Kidney epithelial cell (primary cell): ENCODE data around the gene IDI1. TPM values are rescaled to one million over a fixed set of nuclear protein-coding genes. Genes with fewer than 3 reads are reported as not detected.

Experiments
- DNase-seq: peaks from one replicate; pipeline ENCODE4 v3.0.0-alpha.2; 2010; ENCODE audit warnings: low read depth
- H3K27me3 ChIP-seq: 2 replicates; pipeline ENCODE4 v1.6.0; 2011; ENCODE audit warnings: low read length; ENCODE audit not compliant: control insufficient read depth, insufficient read depth
- H3K36me3 ChIP-seq: 2 replicates; pipeline ENCODE4 v1.5.1; 2011; ENCODE audit warnings: low read length; ENCODE audit not compliant: control insufficient read depth, insufficient read depth
- H3K4me3 ChIP-seq: 2 replicates; pipeline ENCODE4 v1.5.1; 2011; ENCODE audit warnings: low read depth, mild to moderate bottlenecking, control low read depth, low read length
- CTCF ChIP-seq: IDR thresholded peaks from 2 replicates; pipeline ENCODE4 v1.5.1; 2011; ENCODE audit warnings: mild to moderate bottlenecking, moderate library complexity, low read length, control low read depth, inconsistent platforms; ENCODE audit not compliant: insufficient read depth, poor library complexity, severe bottlenecking
- total RNA-seq: library from RNA; depleted of rRNA; stranded (reverse); fragments of >200 nt; gene quantifications from 2 replicates; pipeline ENCODE4 v1.2.3, GENCODE V29; 2015

The IDI1 gene
- total RNA-seq, 1 donor from 2014 or later: 65.3 TPM

GRCh38 chr10:1049425-1049958, 573 bp upstream of the IDI1 start:
- H3K36me3 ChIP-seq: no peaks in the 10 kb centered on the region
- H3K27me3 ChIP-seq: no peaks in the 10 kb centered on the region
- no peak for TF ChIP-seq CTCF
- H3K4me3 ChIP-seq: peak overlapping the region; percentile 90
- DNase-seq: no peak

GRCh38 chr10:1048349-1048731, 579 bp downstream of the IDI1 start:
- Histone ChIP-seq H3K4me3 (peak overlapping the region; percentile 90), H3K27me3 (no peaks in the 10 kb centered on the region), H3K36me3 (no peaks in the 10 kb centered on the region)
- TF ChIP-seq CTCF: no peak
- DNase-seq: no peak

GRCh38 chr10:1047937-1048336, 982 bp downstream of the IDI1 start:
- no peak for TF ChIP-seq CTCF
- Histone ChIP-seq H3K4me3 (peak overlapping the region; percentile 90), H3K36me3 (no peaks in the 10 kb centered on the region), H3K27me3 (no peaks in the 10 kb centered on the region)
- no peak for DNase-seq

DNA sequence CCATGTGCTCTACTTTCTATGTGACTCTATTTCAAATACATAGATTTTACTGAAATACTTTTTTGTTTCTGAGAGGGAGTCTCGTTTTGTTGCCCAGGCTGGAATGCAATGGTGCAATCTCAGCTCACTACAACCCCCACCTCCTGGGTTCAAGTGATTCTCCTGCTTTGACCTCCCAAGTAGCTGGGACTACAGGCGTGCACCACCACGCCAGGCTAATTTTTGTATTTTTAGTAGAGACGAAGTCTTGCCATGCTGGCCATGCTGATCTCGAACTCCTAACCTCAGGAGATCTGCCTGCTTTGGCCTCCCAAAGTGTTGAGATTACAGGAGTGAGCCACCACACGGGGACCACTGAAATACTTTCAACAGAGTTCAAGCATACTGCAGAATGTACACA, 3.5 kb downstream of the IDI1 start:
- H3K27me3 ChIP-seq: no peaks in the 10 kb centered on the region
- TF ChIP-seq CTCF: no peak
- no peak for DNase-seq
- H3K4me3 ChIP-seq: no peak overlapping the region
- H3K36me3 ChIP-seq: no peaks in the 10 kb centered on the region

DNA sequence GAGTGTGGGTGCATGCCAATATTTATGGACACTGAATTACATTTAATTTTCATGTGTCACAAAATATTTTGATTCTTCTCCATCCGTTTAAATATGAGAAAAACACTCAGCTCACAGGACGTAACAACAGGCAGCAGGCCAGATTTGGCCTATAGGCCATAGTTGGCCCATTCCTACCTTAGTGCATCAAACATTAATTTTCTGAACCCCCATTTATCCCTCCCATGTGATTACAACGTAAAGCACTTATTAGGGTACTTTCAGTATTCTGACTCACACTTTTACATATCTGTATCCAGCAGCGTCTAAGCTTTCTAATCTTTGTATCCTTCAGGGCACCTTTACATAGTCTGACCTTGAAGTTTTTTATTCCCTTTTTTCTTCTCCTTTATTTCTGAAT, 4.0 kb downstream of the IDI1 start:
- no peak for DNase-seq
- no peaks in the 10 kb centered on the region for H3K36me3 ChIP-seq
- no peak for TF ChIP-seq CTCF
- no peak overlapping the region for H3K4me3 ChIP-seq
- no peaks in the 10 kb centered on the region for H3K27me3 ChIP-seq

- no peak for DNase-seq
- H3K4me3 ChIP-seq: no peak overlapping the region
- no peaks in the 10 kb centered on the region for H3K36me3 ChIP-seq
These were observed 4.8 kb downstream of the IDI1 start for GRCh38 chr10:1044146-1044545.

More at GRCh38 chr10:1044146-1044545, 4.8 kb downstream of the IDI1 start:
- no peak for TF ChIP-seq CTCF
- H3K27me3 ChIP-seq: no peaks in the 10 kb centered on the region
